K562 (cell line): ENCODE measurements around the gene MOCOS. TPM values are rescaled to one million over a fixed set of nuclear protein-coding genes. Genes with fewer than 3 reads are reported as not detected.

ENCODE experiments used
- ATF3 ChIP-seq, 2 experiments: fragments of 450-650 bp in 1 of 2; sonication (generic) in 1 of 2; formaldehyde crosslinking in 1 of 2; IDR thresholded peaks in 1 of 2; conservative IDR thresholded peaks in 1 of 2; 2 replicates each; pipeline versions ENCODE4 v1.6.1 to v1.8.1; 2016 to 2023; ENCODE audit warnings: mild to moderate bottlenecking in 2 of 2, moderate library complexity in 2 of 2, inconsistent platforms in 1 of 2, missing genetic modification reagents in 1 of 2
- ETS2 ChIP-seq: IDR thresholded peaks from 2 replicates; pipeline ENCODE4 v1.6.1; 2016; ENCODE audit warnings: borderline replicate concordance, missing genetic modification characterization, mild to moderate bottlenecking, moderate library complexity, missing compliant biosample characterization; ENCODE audit not compliant: poor library complexity, severe bottlenecking
- HNRNPH1 ChIP-seq: fragments of 200-400 bp; formaldehyde crosslinking; optimal IDR thresholded peaks from 2 replicates; pipeline ENCODE3; 2017; ENCODE audit warnings: low read depth, mild to moderate bottlenecking, low read length, moderate library complexity
- POLR2G ChIP-seq: fragments of 200-400 bp; formaldehyde crosslinking; IDR thresholded peaks from 2 replicates; pipeline ENCODE4 v1.6.1; 2017; ENCODE audit warnings: low read depth, mild to moderate bottlenecking, antibody characterized with exemption, low read length, moderate library complexity
- PTTG1 ChIP-seq: fragments of 450-650 bp; IDR thresholded peaks from 2 replicates; pipeline ENCODE4 v1.6.1; 2016; ENCODE audit warnings: low read depth, mild to moderate bottlenecking, missing genetic modification characterization, missing compliant biosample characterization
- SIX5 ChIP-seq, 2 experiments: IDR thresholded peaks; 2 replicates each; pipeline ENCODE4 v1.6.1; 2011; ENCODE audit warnings: low read length in 2 of 2, borderline replicate concordance in 1 of 2, low read depth in 1 of 2, mild to moderate bottlenecking in 1 of 2, moderate library complexity in 1 of 2; ENCODE audit not compliant: insufficient read depth in 1 of 2
- TAL1 ChIP-seq: fragments of 450-650 bp; IDR thresholded peaks from 2 replicates; pipeline ENCODE4 v1.6.1; 2016; ENCODE audit warnings: mild to moderate bottlenecking
- VEZF1 ChIP-seq: fragments of 200-800 bp; sonication (Bioruptor generic); IDR thresholded peaks from 2 replicates; pipeline ENCODE4 v1.6.1; 2017; ENCODE audit warnings: missing genetic modification characterization, missing compliant biosample characterization
- ZNF586 ChIP-seq: fragments of 450-650 bp; formaldehyde crosslinking; conservative IDR thresholded peaks from 2 replicates; pipeline ENCODE4 v1.4.0; 2020; ENCODE audit warnings: mild to moderate bottlenecking, moderate library complexity
- polyA plus RNA-seq, 8 experiments: library from polyadenylated mRNA; depleted of rRNA in 4 of 8; stranded (reverse) in 5 of 8; unstranded in 3 of 8; fragments of >200 nt; fragmentation: Nextera tagmentation in 2 of 8; fragmentation: Illumina TruSeq in 1 of 8; extraction: Ambion mirVana in 2 of 8; extraction: Trizol in 1 of 8; gene quantifications; 2 replicates each; pipeline versions ENCODE4 v1.2.1 to v1.2.3, GENCODE V29; 2011 to 2014; ENCODE audit warnings: inconsistent platforms in 1 of 8, missing spikeins in 1 of 8
- total RNA-seq, 7 experiments: library from RNA; depleted of rRNA in 6 of 7; stranded (reverse); fragments of >200 nt in 6 of 7; fragmentation: Illumina TruSeq in 2 of 7; extraction: Trizol in 2 of 7; gene quantifications; 2 replicates each; pipeline versions ENCODE4 v1.2.1 to v1.2.3, GENCODE V29; 2011 to 2021; ENCODE audit warnings: low replicate concordance in 1 of 7
- TF ChIP-seq, protein P1 (sequence below): sonication (generic); formaldehyde crosslinking; IDR thresholded peaks from 2 replicates; pipeline ENCODE4 v1.8.0; 2023; ENCODE audit warnings: mild to moderate bottlenecking, missing genetic modification reagents

The MOCOS gene
- total and polyA plus RNA-seq, 9 of the 15 experiments (the other 6 are each of a cell fraction or from before 2014, with no cell fraction given) = 4.5 to 12.4 (median 9.1) TPM

DNA sequence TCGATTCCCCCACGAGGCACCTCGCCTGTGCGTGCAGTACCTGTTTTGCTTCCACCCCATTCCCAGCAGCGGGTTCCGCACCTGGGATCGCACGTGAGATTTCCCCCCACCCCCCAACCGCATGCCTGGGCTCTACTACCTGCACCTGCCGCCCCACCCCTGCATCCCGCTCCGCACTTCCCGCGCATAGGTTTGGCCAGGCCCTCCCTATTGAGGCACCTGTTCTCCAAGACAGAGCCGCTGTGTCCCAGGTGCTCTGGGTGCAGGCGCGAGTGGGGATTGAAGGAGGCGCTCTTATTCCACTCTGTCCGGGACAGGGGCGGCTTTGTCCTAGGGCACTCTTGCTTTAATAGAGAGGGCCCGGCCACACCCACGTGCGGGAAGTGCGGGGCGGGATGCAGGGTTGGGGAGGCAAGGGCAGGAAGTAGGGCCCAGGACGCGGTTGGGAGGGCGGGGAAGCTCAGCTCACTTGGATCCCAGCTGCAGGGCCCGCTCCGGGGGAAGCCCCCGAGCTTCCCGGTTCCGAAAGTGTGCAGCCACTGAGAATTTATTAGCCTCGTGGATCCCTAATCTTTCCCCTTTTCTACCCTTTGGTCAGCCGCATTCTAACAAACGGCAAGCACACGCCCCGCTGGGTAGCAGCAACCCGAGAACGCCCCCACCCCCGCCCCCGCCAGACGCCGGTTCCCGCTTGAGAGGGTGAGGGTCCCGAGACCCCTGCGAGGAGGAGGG is 670 bp upstream of the MOCOS start (continued):
- TF ChIP-seq POLR2G = no peak
- TF ChIP-seq, protein P1, sequence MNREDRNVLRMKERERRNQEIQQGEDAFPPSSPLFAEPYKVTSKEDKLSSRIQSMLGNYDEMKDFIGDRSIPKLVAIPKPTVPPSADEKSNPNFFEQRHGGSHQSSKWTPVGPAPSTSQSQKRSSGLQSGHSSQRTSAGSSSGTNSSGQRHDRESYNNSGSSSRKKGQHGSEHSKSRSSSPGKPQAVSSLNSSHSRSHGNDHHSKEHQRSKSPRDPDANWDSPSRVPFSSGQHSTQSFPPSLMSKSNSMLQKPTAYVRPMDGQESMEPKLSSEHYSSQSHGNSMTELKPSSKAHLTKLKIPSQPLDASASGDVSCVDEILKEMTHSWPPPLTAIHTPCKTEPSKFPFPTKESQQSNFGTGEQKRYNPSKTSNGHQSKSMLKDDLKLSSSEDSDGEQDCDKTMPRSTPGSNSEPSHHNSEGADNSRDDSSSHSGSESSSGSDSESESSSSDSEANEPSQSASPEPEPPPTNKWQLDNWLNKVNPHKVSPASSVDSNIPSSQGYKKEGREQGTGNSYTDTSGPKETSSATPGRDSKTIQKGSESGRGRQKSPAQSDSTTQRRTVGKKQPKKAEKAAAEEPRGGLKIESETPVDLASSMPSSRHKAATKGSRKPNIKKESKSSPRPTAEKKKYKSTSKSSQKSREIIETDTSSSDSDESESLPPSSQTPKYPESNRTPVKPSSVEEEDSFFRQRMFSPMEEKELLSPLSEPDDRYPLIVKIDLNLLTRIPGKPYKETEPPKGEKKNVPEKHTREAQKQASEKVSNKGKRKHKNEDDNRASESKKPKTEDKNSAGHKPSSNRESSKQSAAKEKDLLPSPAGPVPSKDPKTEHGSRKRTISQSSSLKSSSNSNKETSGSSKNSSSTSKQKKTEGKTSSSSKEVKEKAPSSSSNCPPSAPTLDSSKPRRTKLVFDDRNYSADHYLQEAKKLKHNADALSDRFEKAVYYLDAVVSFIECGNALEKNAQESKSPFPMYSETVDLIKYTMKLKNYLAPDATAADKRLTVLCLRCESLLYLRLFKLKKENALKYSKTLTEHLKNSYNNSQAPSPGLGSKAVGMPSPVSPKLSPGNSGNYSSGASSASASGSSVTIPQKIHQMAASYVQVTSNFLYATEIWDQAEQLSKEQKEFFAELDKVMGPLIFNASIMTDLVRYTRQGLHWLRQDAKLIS (CRISPR knock-in tag) = no peak
- TF ChIP-seq SIX5 (IDR thresholded peaks at IDR 0.05; ENCODE audit: borderline replicate concordance in 1 of 2, insufficient read depth in 1 of 2, low read depth in 1 of 2, low read length in 2 of 2) = no peak
- no peak for TF ChIP-seq ETS2
- no peak for TF ChIP-seq HNRNPH1
- TF ChIP-seq PTTG1 (tag) = no peak
- TF ChIP-seq ATF3 (IDR thresholded peaks at IDR 0.05) = no peak
- no peak for TF ChIP-seq ATF3 (CRISPR knock-in tag; conservative IDR thresholded peaks at IDR 0.05)
- TF ChIP-seq TAL1 = no peak
- no peak for TF ChIP-seq ZNF586
- TF ChIP-seq VEZF1 = no peak
